ENCODE measurements around the gene ASTN2. TPM values are rescaled to one million over a fixed set of nuclear protein-coding genes. Genes with fewer than 3 reads are reported as not detected.

The ASTN2 gene
- total RNA-seq, 2 donors from 2014 or later, result 2.2 to 5.1 TPM

GRCh38 chr9:117156771-117157535, 257.9 kb downstream of the ASTN2 start:
- Mint-ChIP-seq H3K36me3 (no peaks in the 10 kb centered on the region), H3K27ac (no peak overlapping the region), H3K27me3 (no peaks in the 10 kb centered on the region), H3K9me3 (peaks cover 11% of the 10 kb centered on the region), H3K4me3 (no peak overlapping the region), H3K4me1 (ENCODE audit: low read depth in 2 of 2) (no peaks in the 10 kb centered on the region)
- no peak for ATAC-seq
- no peak for DNase-seq (ENCODE audit: low spot score)

GRCh38 chr9:117156144-117156688, 258.6 kb downstream of the ASTN2 start:
- no peaks in the 10 kb centered on the region for H3K4me1 Mint-ChIP-seq (ENCODE audit: low read depth in 2 of 2)
- DNase-seq (ENCODE audit: low spot score), result no peak
- H3K4me3 Mint-ChIP-seq, result no peak overlapping the region
- H3K27ac Mint-ChIP-seq, result no peak overlapping the region
- ATAC-seq, result no peak
- peaks cover 11% of the 10 kb centered on the region for H3K9me3 Mint-ChIP-seq
- no peaks in the 10 kb centered on the region for H3K27me3 Mint-ChIP-seq
- H3K36me3 Mint-ChIP-seq, result no peaks in the 10 kb centered on the region

DNA sequence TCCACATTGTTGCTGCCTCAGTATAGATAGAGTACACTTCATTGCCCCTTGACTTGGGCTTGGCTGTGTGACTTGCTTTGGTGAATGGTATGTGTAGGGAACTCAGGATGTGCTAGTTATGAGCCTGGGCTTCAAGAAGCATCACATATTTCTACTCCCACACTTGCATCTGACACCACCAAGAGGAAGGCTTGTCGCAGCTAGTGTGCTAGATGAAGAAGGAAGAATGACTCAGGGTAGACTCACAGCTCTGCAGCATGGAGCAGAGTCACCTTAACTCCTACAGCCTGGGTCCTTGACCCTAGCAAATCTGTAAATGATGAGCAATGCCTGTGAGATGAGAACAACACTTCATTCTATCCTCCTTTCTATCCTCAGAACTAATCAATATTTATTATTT, 261.8 kb downstream of the ASTN2 start:
- Mint-ChIP-seq H3K4me3 (no peak overlapping the region), H3K27ac (no peak overlapping the region), H3K4me1 (ENCODE audit: low read depth in 2 of 2) (no peaks in the 10 kb centered on the region), H3K9me3 (peaks cover 9% of the 10 kb centered on the region), H3K27me3 (no peaks in the 10 kb centered on the region), H3K36me3 (no peaks in the 10 kb centered on the region)
- DNase-seq (ENCODE audit: low spot score) (no peak), ATAC-seq (no peak)

DNA sequence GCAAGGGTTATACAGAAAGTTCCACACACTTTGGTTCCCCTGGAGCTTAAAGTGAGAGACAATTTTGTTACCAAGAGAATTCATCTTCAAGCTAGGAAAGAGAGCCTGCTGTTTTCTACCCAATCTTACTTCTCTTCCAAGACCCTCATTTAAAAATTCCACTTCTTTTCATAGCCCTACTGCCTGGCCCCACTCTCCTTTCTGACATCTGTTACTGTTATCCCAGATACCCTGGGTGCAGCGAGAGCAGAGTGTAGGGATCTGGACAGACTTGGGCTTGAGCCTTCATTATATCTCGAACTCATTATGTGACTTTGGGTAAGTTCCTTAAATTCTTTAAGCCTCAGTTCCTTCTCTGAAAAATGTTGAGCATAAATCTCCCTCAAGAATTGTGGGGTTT, 263.1 kb downstream of the ASTN2 start:
- Mint-ChIP-seq H3K27me3 (no peaks in the 10 kb centered on the region), H3K4me1 (ENCODE audit: low read depth in 2 of 2) (no peaks in the 10 kb centered on the region), H3K36me3 (no peaks in the 10 kb centered on the region), H3K27ac (no peak overlapping the region), H3K9me3 (peaks cover 11% of the 10 kb centered on the region), H3K4me3 (no peak overlapping the region)
- ATAC-seq (no peak), DNase-seq (ENCODE audit: low spot score) (no peak)

DNA sequence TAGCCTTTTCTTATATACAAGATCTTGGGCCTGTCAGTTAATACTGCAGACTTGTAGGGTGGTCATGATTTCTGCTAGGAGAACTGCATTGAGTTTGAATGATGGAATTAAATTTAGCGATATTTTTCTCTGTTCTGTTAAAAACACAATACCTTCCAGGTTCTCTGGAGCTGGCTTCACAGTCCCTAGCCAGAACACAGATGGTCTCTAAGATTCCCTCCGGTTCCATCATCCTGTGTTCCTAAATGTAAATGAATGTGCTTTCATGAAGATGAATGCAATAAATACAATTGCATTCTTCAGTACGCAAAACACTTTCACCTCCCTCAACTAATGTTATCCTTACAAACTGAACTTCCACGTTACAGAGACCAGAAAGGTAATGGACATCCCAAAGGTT, 264.9 kb downstream of the ASTN2 start:
- ATAC-seq (no peak), DNase-seq (ENCODE audit: low spot score) (no peak)
- peaks cover 13% of the 10 kb centered on the region for H3K9me3 Mint-ChIP-seq
- no peaks in the 10 kb centered on the region for H3K36me3 Mint-ChIP-seq
- H3K4me1 Mint-ChIP-seq (ENCODE audit: low read depth in 2 of 2), result no peaks in the 10 kb centered on the region
- no peak overlapping the region for H3K4me3 Mint-ChIP-seq
- H3K27me3 Mint-ChIP-seq, result no peaks in the 10 kb centered on the region
- no peak overlapping the region for H3K27ac Mint-ChIP-seq

DNA sequence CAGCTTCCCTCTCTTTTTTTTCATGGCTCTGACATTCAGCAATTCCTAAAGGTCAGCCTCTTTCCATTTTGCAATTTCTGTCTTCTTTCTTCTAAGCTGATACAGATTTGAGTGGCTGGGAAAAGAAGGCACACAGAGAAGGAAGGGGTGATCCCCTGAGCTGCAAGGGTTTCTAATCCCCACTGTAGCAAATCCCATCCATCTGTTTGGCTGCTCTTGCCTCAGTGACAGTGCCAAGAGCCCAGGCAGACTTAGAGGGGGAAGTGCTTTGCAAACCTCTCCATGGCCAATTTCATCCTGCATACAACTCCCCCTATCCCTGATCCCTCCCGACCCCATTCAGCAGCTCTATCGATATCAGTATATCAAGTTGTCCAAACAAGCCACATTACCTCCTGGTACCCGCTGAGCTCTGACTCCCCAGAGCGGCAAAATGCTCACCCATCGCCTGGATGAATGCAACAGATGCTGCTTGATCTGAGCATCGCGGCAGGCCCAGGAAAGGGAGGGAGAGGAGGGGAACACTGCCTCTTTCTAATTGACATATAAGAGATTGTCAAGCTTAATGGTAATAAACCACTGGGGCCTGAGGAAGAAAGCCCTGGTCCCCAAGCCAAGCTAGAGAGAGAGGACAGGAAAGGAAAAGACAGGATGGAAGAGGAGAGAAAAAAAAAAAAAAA, 268.9 kb downstream of the ASTN2 start:
- Mint-ChIP-seq H3K4me3 (no peak overlapping the region), H3K27ac (no peak overlapping the region)

GRCh38 chr9:117145081-117145480, 269.8 kb downstream of the ASTN2 start:
- no peaks in the 10 kb centered on the region for H3K36me3 Mint-ChIP-seq
- H3K27me3 Mint-ChIP-seq, result no peaks in the 10 kb centered on the region
- DNase-seq (ENCODE audit: low spot score) (no peak), ATAC-seq (no peak)
- H3K4me1 Mint-ChIP-seq (ENCODE audit: low read depth in 2 of 2), result no peaks in the 10 kb centered on the region
- no peak overlapping the region for H3K27ac Mint-ChIP-seq
- no peak overlapping the region for H3K4me3 Mint-ChIP-seq
- H3K9me3 Mint-ChIP-seq, result peaks cover 12% of the 10 kb centered on the region

More for the DNA sequence above, 268.9 kb downstream of the ASTN2 start:
- ATAC-seq (no peak), DNase-seq (ENCODE audit: low spot score) (no peak)
- H3K27me3 Mint-ChIP-seq, result no peaks in the 10 kb centered on the region
- H3K9me3 Mint-ChIP-seq, result peaks cover 8% of the 10 kb centered on the region
- no peaks in the 10 kb centered on the region for H3K36me3 Mint-ChIP-seq
- H3K4me1 Mint-ChIP-seq (ENCODE audit: low read depth in 2 of 2), result no peaks in the 10 kb centered on the region

- Mint-ChIP-seq H3K27ac (no peak overlapping the region), H3K4me3 (no peak overlapping the region), H3K9me3 (peaks cover 12% of the 10 kb centered on the region), H3K27me3 (no peaks in the 10 kb centered on the region), H3K36me3 (no peaks in the 10 kb centered on the region), H3K4me1 (ENCODE audit: low read depth in 2 of 2) (no peaks in the 10 kb centered on the region)
- no peak for DNase-seq (ENCODE audit: low spot score)
- ATAC-seq, result no peak
Observed at GRCh38 chr9:117138231-117138630, 276.6 kb downstream of the ASTN2 start.

- H3K36me3 Mint-ChIP-seq, result no peaks in the 10 kb centered on the region
Observed at GRCh38 chr9:117136461-117136860, 278.4 kb downstream of the ASTN2 start.

DNA sequence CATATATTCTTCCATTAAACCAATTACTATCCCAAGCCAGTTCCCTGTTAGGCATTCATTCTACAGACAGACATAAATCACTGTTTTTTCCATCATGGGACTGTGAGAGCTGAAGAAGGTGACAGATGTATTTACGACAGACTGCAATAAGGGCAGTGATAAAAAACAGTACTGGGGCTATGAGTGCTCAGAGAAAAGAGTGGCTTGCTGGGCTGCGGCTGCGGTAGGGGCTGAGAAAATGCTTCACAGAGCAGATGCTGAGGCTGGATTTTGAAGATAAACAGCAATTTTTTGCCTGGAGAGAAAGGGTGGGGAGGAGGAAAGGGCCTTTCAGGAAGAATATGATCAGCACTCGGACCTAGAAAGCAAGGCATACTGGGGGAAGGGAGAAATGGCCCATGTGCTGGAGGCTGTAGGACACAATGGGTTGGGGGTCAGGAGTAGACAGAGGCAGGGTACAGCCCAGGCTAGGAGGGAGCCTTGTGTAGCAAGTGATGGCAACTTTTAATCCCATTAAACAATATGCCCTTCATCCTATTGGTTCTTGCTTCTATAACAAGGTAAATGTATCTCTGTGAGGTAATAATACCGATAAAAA, 279.3 kb downstream of the ASTN2 start:
- Mint-ChIP-seq H3K27me3 (no peaks in the 10 kb centered on the region), H3K27ac (no peak overlapping the region), H3K4me3 (no peak overlapping the region), H3K36me3 (no peaks in the 10 kb centered on the region), H3K9me3 (peaks cover 17% of the 10 kb centered on the region), H3K4me1 (ENCODE audit: low read depth in 2 of 2) (no peaks in the 10 kb centered on the region)
- ATAC-seq (no peak), DNase-seq (ENCODE audit: low spot score) (no peak)

More at GRCh38 chr9:117136461-117136860, 278.4 kb downstream of the ASTN2 start:
- H3K27ac Mint-ChIP-seq, result no peak overlapping the region
- H3K4me3 Mint-ChIP-seq, result no peak overlapping the region
- ATAC-seq (no peak), DNase-seq (ENCODE audit: low spot score) (no peak)
- no peaks in the 10 kb centered on the region for H3K4me1 Mint-ChIP-seq (ENCODE audit: low read depth in 2 of 2)
- no peaks in the 10 kb centered on the region for H3K27me3 Mint-ChIP-seq
- peaks cover 12% of the 10 kb centered on the region for H3K9me3 Mint-ChIP-seq

- no peak for ATAC-seq
- Mint-ChIP-seq H3K4me1 (ENCODE audit: low read depth in 2 of 2) (no peaks in the 10 kb centered on the region), H3K27me3 (no peaks in the 10 kb centered on the region), H3K9me3 (peaks cover 12% of the 10 kb centered on the region), H3K4me3 (no peak overlapping the region), H3K36me3 (no peaks in the 10 kb centered on the region), H3K27ac (no peak overlapping the region)
- DNase-seq (ENCODE audit: low spot score), result no peak
Observed at GRCh38 chr9:117134826-117135500, 279.9 kb downstream of the ASTN2 start.

DNA sequence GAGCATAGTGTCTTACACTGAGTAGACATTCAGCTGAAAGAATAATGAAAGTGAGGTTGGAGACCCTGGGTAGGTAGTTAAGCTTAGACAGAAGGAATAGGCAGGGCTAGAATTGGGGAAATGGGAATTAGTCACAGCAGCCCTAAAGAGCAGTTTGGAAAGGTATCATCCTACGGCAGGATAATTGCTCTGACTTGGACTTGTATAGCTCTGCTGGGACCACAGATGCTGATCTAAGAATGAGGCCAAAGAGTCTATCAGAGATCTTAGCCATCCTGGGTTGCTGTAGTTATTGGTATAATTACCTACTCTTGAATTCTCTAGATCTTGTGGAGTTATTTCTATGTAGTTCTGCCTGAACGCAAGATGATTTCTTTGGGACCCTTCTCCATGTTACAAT, 288.0 kb downstream of the ASTN2 start:
- H3K9me3 Mint-ChIP-seq, result peaks cover 8% of the 10 kb centered on the region
- H3K27ac Mint-ChIP-seq, result no peak overlapping the region
- no peak for ATAC-seq
- DNase-seq (ENCODE audit: low spot score), result no peak
- H3K27me3 Mint-ChIP-seq, result no peaks in the 10 kb centered on the region
- H3K4me1 Mint-ChIP-seq (ENCODE audit: low read depth in 2 of 2), result no peaks in the 10 kb centered on the region
- no peak overlapping the region for H3K4me3 Mint-ChIP-seq
- no peaks in the 10 kb centered on the region for H3K36me3 Mint-ChIP-seq

DNA sequence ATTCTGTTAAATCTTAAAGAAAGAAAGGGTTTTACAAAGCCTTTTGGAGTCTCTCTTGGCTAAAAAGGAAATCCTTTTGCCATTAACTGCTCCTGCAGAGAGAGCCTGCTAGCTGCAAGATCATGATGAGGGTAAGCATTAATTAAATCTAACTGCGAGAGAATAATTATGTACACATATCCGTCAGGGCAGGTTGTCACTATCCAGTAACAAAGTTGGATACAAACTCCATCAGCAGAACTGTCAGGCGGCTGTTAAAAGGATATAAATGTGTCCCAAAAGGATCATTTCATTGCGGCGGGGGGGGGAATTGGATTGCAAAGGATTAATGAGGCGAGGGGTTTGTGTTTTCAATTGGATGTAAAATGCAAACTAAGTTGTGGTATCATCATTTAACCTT, 289.3 kb downstream of the ASTN2 start:
- DNase-seq (ENCODE audit: low spot score), result no peak

More for the DNA sequence above, 289.3 kb downstream of the ASTN2 start:
- no peak for ATAC-seq
- peaks cover 3% of the 10 kb centered on the region for H3K9me3 Mint-ChIP-seq
- H3K4me3 Mint-ChIP-seq, result no peak overlapping the region
- H3K27ac Mint-ChIP-seq, result no peak overlapping the region
- H3K4me1 Mint-ChIP-seq (ENCODE audit: low read depth in 2 of 2), result no peaks in the 10 kb centered on the region
- H3K36me3 Mint-ChIP-seq, result no peaks in the 10 kb centered on the region
- H3K27me3 Mint-ChIP-seq, result no peaks in the 10 kb centered on the region
